K562 (cell line): ENCODE measurements around the gene KIF20A.

Experiments used
- ASH1L ChIP-seq: fragments of 450-650 bp; IDR thresholded peaks from 2 replicates; pipeline ENCODE4 v1.6.1; 2018; ENCODE audit warnings: borderline replicate concordance, mild to moderate bottlenecking, low read depth; ENCODE audit not compliant: partially characterized antibody
- NFATC3 ChIP-seq: fragments of 450-650 bp; IDR thresholded peaks from 2 replicates; pipeline ENCODE4 v1.6.1; 2017; ENCODE audit warnings: mild to moderate bottlenecking
- POLR2AphosphoS5 ChIP-seq: IDR thresholded peaks from 2 replicates; pipeline ENCODE4 v1.6.1; 2011; ENCODE audit warnings: mild to moderate bottlenecking, low read depth, low read length, moderate library complexity; ENCODE audit not compliant: control insufficient read depth, insufficient read depth

DNA sequence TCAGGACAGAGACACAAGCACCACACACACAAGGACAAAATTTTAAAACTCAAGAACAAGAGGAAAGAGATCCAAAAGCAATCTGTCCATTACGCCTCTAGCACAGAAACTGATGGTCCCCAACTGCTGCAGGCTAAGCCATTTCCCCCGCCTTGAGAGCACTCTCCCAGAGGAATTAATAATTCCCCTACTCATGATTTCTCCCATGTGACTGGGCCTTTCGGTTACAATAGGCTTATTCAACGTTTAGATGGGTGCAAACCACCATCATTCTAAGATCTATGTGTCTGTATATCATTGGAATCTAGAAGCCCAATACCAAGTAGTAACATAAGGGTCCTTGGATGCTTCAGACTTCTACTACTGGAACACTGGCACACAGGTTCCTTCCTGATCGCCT, 19.2 kb upstream of the KIF20A start:
- no peak for TF ChIP-seq NFATC3
- TF ChIP-seq ASH1L = no peak
- no peak for TF ChIP-seq POLR2AphosphoS5
